Kidney (tissue), 14 donors: ENCODE measurements around the gene SPATA19. TPM values are rescaled to one million over a fixed set of nuclear protein-coding genes. Genes with fewer than 3 reads are reported as not detected.

Experiments
- DNase-seq, 5 donors: peaks; one replicate each; pipeline ENCODE4 v3.0.0-alpha.2; 2013 to 2020
- FAIRE-seq: peaks from 2 replicates; lab custom pipeline; 2012; peaks lifted over from hg19 to GRCh38; lab: Jason Lieb, UNC
- H3K27ac ChIP-seq, 2 donors: one replicate each; pipeline ENCODE4 v1.7.0; 2013; ENCODE audit warnings: low read depth in 2 of 2, low read length in 2 of 2, inconsistent platforms in 1 of 2
- H3K27me3 ChIP-seq: one replicate; pipeline ENCODE4 v1.7.1; 2013; ENCODE audit warnings: low read length, inconsistent platforms; ENCODE audit not compliant: control insufficient read depth, insufficient read depth
- H3K36me3 ChIP-seq, 3 donors: one replicate each; pipeline versions ENCODE4 v1.7.0 to v1.7.1; 2013; ENCODE audit warnings: low read length in 3 of 3, control low read depth in 1 of 3, inconsistent platforms in 1 of 3; ENCODE audit not compliant: insufficient read depth in 3 of 3, control insufficient read depth in 2 of 3
- H3K4me1 ChIP-seq, 3 donors: one replicate each; pipeline versions ENCODE4 v1.7.0 to v1.7.1; 2013; ENCODE audit warnings: low read length in 3 of 3, inconsistent platforms in 1 of 3, low read depth in 1 of 3; ENCODE audit not compliant: control insufficient read depth in 2 of 3, insufficient read depth in 2 of 3
- H3K4me3 ChIP-seq, 3 donors: one replicate each; pipeline versions ENCODE4 v1.7.0 to v1.8.1; 2013; ENCODE audit warnings: low read length in 3 of 3, control low read depth in 1 of 3, inconsistent platforms in 1 of 3
- H3K9ac ChIP-seq, 3 donors: one replicate each; pipeline versions ENCODE4 v1.7.0 to v1.7.1; 2013; ENCODE audit warnings: low read length in 3 of 3, control low read depth in 1 of 3, inconsistent platforms in 1 of 3
- H3K9me3 ChIP-seq, 3 donors: one replicate each; pipeline versions ENCODE4 v1.7.0 to v1.7.1; 2013; ENCODE audit warnings: low read length in 3 of 3, control low read depth in 1 of 3, inconsistent platforms in 1 of 3; ENCODE audit not compliant: control insufficient read depth in 2 of 3, insufficient read depth in 1 of 3
- intact Hi-C: fragments of 100-400 bp; cut with DNase I; formaldehyde crosslinking; loops from one replicate; pipeline ENCODE4 v1.11.1; 2022
- polyA plus RNA-seq: library from polyadenylated mRNA; stranded (reverse); fragments of 350-450 nt; fragmentation: Illumina TruSeq; extraction: RNeasy Lipid Tissue Mini Kit (QIAGEN cat#74804); gene quantifications from one replicate; pipeline ENCODE4 v1.2.3, GENCODE V29; 2014; ENCODE audit warnings: low read depth, low replicate concordance; ENCODE audit not compliant: insufficient read depth
- total RNA-seq: library from RNA; stranded (reverse); fragmentation: NEBNext Ultra II Directional; extraction: Animal tissue kit (Norgen Biotek cat#: 25700); gene quantifications from one replicate; pipeline ENCODE4 v1.2.1, GENCODE V29; 2021
- TF ChIP-seq, protein P1 (sequence below): IDR thresholded peaks from 3 replicates; pipeline ENCODE4 v1.5.1; 2012; ENCODE audit warnings: mild to moderate bottlenecking, moderate library complexity, borderline replicate concordance; ENCODE audit not compliant: insufficient read depth; ENCODE audit errors: extremely low read depth
- donor health status: control.
- donor health status: control.
- donor health status: control.
- donor health status: control.
- donor health status: control.
- donor health status: DM: yes; HTN: yes; CAD: no.
- donor health status: Normal renal cell carcinoma (clear cell type).

Gene SPATA19
- total and polyA plus RNA-seq, 2 donors from 2014 or later = not detected

DNA sequence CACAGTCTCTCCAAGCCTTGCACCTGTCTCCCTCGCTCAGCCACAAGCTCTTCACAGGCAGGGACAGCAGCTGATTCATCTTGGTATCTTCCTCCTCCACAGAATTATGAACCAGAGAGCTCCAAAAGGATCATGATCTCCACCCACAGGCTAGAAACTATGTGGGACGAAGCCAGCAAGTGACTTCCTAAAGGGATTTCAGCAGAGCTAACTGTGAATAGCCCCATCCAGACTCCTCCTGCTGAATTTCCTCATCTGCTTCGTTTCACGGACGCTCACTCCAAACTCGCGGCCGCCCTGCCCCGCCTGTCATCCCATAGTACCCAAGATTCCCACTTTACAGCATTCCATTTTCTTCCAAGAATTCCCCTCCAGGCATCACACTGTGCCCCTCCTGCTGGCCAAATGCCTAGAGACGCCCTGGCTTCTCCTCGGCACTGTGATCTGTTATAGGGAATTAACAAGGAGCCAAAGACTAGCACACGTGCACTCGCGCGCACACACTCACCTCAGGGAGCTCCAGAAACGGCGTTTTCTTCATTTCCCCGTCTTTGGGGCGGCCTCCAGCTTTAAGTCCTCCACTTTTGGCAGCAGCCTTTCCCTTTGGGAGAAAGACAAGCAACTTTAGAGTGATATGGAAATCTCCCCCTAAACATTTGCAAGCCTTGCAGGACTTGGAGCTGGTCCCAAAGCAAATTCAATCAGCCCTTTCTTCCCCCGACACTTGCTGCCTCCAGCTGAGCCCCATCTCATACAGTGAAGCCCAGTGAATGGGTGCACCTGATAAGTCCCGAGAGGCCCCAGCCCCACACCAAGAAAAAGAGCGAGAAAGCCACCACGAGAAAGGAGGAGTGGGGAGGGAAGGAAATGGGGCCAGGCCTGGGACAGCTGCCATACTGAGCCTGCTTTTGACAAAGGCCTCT, 35.5 kb downstream of the SPATA19 start:
- no peak overlapping the region for H3K4me3 ChIP-seq
- no peak overlapping the region for H3K9ac ChIP-seq
- no peaks in the 10 kb centered on the region for H3K27me3 ChIP-seq
- intact Hi-C loops = no loop called here
- FAIRE-seq (no peak), DNase-seq (peak in 2 of 5 donors; percentile 26 to 75)
- no peaks in the 10 kb centered on the region for H3K4me1 ChIP-seq
- TF ChIP-seq, protein P1, sequence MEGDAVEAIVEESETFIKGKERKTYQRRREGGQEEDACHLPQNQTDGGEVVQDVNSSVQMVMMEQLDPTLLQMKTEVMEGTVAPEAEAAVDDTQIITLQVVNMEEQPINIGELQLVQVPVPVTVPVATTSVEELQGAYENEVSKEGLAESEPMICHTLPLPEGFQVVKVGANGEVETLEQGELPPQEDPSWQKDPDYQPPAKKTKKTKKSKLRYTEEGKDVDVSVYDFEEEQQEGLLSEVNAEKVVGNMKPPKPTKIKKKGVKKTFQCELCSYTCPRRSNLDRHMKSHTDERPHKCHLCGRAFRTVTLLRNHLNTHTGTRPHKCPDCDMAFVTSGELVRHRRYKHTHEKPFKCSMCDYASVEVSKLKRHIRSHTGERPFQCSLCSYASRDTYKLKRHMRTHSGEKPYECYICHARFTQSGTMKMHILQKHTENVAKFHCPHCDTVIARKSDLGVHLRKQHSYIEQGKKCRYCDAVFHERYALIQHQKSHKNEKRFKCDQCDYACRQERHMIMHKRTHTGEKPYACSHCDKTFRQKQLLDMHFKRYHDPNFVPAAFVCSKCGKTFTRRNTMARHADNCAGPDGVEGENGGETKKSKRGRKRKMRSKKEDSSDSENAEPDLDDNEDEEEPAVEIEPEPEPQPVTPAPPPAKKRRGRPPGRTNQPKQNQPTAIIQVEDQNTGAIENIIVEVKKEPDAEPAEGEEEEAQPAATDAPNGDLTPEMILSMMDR = no peak
- no peaks in the 10 kb centered on the region for H3K9me3 ChIP-seq
- no peaks in the 10 kb centered on the region for H3K36me3 ChIP-seq
- H3K27ac ChIP-seq = no peak overlapping the region

DNA sequence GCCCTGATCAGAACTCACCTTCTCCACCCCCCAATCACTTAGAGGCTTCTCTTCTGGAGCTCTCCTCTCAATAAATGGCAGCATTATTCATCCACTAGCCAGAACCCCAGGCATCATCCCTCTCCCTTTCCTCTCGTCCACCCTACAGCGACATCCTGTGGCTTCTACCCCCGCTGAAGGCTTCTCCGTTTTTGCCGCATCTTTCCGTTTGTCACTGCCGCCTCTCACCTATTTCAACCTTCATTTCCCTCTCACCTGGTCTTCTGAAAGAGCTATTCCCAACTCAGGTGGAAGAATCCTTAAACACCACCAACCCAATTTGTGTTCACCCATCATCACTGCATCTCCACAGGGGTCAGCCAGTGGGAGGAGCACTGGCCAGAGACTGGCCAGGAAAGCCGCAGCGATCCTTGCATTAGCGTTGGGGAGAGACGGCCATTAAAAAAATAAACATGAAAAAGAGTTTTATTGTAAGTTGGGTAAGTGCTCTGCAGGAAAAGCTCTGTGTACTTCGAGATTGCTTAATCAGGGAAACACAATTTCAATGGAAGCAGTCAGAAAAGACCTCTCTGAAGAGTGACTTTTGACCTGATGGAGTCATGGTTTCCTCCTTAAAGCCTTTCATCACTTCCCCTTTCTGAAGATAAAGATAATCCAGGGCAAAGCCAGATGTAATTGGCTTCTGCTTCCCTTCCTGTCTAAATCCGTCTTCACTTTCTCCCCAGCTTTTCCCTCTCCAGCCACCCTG, 36.7 kb downstream of the SPATA19 start:
- no peaks in the 10 kb centered on the region for H3K36me3 ChIP-seq
- no peak for FAIRE-seq
- H3K9me3 ChIP-seq = no peaks in the 10 kb centered on the region
- intact Hi-C loops = no loop called here
- no peak overlapping the region for H3K4me3 ChIP-seq
- DNase-seq = no peak
- H3K27ac ChIP-seq = no peak overlapping the region
- no peaks in the 10 kb centered on the region for H3K27me3 ChIP-seq
- TF ChIP-seq, protein P1 = no peak
- H3K9ac ChIP-seq = no peak overlapping the region
- H3K4me1 ChIP-seq = no peaks in the 10 kb centered on the region

DNA sequence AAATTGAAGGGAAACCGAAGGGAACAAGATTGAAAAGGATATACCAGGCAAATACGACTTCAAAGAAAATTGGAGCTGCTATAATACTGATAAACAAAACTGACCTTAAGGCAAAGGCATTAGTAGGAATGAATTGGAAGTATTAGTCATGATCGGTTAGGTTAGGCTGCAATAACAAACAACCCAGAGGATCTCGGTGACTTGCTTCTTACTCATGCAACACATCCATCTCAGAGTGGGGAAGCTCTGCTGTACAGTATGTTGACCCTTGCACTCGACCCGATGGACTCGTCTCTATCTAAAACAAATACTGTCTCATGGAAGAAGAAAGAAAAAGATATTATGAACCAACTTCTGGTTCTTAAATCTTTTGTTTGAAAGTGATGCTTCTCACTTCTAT, 42.3 kb downstream of the SPATA19 start:
- no peaks in the 10 kb centered on the region for H3K27me3 ChIP-seq
- DNase-seq (no peak), FAIRE-seq (no peak)
- H3K27ac ChIP-seq = no peak overlapping the region
- intact Hi-C loops = no loop called here
- H3K4me3 ChIP-seq = no peak overlapping the region
- TF ChIP-seq, protein P1 = no peak
- no peaks in the 10 kb centered on the region for H3K4me1 ChIP-seq
- H3K9me3 ChIP-seq = no peaks in the 10 kb centered on the region
- H3K9ac ChIP-seq = no peak overlapping the region
- no peaks in the 10 kb centered on the region for H3K36me3 ChIP-seq
